HG02763 (cell line): ENCODE measurements around the gene CRYBG1.

Experiments
- ATAC-seq: cut with Tn5 transposase; IDR thresholded peaks from one replicate; pipeline ENCODE4 v1.9.1; 2021; ENCODE audit warnings: mild to moderate bottlenecking, moderate library complexity; ENCODE audit not compliant: unreplicated experiment

CRYBG1 gene

DNA sequence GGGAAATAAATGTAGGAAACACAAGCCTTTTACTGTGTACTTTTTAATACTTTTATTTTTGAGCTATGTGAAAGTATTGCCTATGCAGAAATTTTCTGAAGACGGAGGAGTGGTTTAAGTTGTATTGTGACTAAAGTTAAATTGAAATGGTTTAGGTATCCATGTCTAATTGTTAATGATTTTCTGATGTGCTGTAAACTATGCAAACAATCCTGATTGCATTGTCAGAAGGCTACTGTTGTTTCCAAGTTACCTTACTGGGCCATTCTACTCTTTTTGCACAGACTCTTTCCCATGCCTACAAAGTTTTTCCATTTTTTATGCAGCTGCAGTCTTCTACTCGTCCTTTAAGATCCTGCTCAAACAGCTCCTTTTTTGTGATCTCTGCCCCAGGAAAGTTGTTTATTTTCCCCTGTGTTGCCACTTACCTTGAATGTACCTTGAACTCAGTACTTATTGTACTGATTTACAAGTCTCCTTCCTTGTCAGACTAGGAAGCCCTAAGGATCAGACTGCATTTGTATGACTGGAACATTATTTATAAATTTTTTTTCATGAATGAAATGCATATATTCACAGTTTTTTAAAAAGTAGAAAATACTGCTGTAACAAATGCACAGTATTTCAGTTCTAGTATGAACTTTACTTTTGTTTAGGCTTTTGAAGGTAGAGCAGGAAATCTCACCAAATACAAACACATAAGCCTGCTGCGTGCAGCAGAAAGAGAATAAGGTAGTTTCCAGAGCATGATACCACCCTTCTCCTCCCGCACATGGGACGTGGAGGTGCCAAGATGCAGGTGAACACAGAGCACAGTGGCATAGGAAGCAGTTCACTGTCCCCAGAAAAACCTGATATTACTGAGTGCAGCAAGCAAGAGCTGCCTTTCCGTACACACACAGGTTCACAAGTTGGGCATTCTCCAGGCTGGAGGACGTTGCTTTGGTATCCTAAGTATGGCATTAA, 97.8 kb downstream of the CRYBG1 start:
- ATAC-seq = no peak

DNA sequence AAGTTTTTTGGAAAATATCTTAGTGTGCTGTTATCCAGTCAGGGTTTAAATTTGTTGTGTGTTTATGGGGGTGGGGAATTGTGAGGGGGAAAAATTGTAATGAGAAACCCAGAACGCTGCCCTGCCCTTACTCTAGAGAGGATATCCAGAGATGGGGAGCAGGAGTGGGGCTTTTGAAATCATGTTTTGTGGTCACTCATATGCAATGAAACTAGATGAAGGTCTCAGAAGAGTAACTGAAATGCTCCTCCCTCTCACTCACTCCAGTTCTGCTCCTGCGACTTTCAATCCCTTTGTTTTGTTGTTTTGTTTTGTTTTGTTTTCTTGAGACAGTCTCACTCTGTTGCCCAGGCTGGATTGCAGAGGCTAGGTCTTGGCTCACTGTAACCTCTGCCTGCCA, 100.0 kb downstream of the CRYBG1 start:
- no peak for ATAC-seq

DNA sequence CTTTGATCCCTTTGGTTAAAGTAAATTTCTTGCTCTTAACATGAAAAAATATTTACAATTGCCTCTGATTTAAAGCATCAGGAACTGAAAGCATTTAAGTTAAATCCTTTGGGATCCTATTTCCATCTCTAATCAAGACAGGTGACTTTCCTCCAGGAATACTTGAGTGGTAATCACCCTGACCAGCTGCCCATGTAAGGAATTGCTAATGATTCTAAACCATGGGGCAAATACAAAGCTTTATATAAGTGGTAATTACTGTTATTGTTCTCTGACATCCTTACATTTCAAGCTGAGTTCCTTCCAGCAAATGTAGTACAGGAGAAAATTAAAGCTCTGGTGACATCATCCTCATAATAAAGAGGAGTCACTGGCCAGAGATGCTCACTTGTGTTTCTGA, 100.6 kb downstream of the CRYBG1 start:
- no peak for ATAC-seq

DNA sequence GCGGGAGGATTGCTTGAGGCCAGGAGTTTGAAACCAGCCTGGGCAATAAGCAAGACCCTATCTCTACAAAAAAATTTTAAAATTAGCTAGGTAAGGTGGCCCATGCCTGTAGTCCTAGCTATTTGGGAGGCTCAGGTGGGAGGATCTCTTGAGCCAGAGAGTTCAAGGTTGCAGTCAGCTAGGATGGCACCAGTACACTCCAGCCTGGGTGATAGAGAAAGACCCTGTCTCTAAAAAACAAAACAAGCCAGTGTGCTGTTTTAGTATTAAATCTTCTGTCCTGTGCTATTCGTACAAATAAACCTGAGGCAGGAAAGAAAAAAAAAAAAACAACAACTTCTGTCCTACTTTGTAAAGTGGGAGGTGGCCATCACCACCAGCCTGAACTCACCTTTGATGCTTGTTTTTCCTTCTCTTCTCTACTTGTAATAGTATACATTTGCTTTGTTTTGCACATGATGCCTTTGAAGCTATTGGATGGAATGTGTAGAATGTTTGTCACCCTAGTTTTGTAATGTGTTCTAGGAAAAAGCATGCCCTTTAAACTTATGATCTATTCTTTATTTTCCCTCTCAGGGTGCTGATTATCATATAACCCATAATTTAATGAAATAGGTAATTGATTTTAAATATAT, 102.5 kb downstream of the CRYBG1 start:
- ATAC-seq = no peak

DNA sequence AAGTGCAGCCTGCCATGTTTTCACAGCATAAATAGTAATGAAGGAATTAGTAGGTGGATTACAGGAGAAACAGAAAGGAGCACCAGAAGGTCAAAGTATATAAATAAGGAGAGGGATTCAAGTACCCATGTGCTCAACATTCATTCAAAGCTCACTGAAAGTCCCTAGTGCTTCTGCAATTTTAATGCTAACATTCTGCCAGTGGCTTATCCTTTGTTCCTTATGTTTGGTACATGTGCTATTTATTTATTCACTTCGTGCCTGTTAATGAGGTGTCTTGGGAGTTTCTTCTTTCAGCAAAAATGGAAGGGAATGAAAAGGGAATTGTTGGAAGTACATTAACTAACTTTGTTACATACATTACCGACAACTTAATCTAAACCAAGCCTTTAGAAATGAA, 105.7 kb downstream of the CRYBG1 start:
- ATAC-seq = no peak

DNA sequence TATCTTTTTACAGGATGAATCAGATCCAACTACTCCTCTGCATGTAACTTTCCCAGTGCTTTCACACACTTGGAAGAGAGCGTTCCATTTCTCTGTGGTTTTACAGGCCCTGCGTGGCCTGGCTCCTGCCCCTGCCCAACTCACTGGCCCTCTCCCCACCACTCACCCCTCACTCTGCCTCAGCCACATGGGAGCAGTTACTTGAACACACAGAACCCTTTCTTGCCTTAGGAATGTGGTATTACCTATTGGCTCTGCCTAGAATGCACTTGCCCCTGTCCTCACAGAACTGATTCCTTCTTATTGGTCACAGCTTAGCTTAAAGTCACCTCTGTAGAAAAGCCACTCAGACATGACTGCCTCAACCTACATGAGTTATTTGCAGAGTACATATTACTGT, 108.4 kb downstream of the CRYBG1 start:
- no peak for ATAC-seq

DNA sequence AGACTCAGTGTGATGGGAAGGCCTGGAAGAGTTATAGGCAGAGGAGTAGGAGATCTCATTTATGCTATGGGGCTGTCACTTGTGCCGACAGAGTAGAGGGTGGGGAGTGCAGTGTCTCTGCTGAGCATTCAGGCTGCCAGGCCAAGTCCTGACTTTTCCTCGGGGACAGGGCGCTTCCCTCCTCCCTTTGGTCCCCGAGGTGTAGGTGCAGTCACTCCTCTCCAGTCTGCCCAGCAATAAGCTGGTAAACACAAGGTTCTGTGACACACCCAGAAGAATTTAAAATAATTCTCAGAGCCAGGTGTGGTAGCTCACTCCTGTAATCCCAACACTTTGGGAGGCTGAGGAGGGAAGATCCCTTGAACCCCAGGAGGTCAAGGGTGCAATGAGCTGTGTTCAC, 109.4 kb downstream of the CRYBG1 start:
- no peak for ATAC-seq

DNA sequence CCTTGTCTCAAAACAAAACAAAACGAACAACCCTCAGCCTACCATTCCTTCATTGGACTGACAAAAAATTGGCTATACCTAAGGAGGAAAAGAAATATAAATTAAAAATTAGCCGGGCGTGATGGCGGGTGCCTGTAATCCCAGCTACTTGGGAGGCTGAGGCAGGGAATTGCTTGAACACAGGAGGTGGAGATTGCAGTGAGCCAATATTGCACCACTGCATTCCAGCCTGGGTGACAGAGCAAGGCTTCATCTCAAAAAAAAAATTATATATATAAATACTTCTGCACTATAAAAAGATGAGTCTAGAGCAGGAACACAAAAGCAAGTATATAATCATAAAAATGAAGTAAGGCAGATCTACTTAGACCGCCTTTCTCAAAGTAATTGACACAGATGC, 109.8 kb downstream of the CRYBG1 start:
- no peak for ATAC-seq

DNA sequence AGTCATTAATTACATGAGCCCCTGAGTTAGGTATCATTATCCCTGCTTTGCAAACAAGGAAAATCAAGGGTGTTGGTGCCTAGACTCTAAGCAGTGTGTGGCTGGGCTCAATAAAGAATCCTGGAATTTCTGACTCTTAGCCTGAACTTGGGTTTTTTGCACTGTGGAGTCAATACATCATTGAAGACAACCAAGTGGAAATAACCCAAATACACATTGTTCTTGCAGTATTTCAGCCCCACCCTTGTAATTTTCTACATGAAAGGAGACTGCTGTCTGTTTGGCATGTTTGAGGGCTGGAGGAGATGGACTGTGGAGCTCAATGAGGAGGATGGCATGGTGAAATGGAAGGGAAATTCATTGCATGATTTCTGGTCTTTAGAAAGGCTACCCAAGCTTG, 110.3 kb downstream of the CRYBG1 start:
- no peak for ATAC-seq

DNA sequence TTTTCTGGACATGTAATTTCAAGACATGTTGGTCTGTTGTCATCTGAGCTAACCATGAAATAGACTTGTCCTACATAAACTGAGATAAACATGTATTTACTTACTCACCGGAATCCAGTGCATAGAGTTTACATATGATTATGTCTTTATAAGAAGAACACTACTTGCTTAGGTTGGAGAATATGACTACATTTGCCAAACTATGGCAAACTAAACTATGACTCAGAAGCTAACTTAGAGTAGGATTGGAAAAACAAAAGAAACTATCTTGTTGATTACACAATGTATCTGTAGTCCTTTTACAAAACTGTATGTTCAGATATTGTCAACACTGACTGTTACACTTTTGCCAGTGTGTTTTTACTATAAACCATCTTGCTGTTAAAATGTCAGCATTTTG, 113.3 kb downstream of the CRYBG1 start:
- ATAC-seq = no peak

DNA sequence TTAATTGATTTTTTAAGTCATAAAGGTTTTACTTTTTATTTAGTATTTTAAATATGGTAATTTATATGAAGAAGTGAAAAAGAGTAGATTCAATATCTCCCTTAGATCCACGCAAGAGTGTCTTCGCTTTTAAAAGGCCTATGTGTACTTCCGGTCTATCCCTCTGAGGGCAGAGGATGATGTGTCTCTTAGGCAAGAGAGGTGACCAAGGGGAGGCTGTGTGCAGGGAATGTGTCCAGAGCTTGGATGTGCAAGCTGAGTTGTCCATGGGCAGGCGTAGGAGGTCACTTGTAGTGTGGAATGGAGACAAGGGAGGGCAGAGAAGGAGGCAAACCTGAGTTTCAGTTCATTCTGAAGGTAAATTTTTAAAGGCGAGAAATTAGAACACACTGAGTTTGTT, 113.9 kb downstream of the CRYBG1 start:
- no peak for ATAC-seq

DNA sequence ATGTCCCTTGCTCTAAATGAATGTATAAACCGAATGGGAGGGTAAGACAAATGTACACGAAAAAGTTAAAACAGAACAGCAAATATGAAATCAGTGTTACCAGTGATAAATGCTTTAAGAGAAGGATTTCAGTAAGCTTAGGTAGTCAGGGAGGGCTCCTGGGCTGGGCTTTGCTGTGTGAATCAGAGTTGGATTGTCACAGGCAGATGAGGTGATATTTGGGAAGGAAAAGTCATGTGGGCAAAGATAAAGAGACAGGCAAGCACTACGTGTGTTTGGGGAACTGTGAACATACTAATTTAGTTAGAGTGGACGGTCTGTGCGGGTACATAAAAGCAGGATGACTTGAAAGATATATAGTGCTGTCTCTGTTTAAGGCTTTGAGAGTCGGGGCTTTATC, 114.8 kb downstream of the CRYBG1 start:
- ATAC-seq = no peak

DNA sequence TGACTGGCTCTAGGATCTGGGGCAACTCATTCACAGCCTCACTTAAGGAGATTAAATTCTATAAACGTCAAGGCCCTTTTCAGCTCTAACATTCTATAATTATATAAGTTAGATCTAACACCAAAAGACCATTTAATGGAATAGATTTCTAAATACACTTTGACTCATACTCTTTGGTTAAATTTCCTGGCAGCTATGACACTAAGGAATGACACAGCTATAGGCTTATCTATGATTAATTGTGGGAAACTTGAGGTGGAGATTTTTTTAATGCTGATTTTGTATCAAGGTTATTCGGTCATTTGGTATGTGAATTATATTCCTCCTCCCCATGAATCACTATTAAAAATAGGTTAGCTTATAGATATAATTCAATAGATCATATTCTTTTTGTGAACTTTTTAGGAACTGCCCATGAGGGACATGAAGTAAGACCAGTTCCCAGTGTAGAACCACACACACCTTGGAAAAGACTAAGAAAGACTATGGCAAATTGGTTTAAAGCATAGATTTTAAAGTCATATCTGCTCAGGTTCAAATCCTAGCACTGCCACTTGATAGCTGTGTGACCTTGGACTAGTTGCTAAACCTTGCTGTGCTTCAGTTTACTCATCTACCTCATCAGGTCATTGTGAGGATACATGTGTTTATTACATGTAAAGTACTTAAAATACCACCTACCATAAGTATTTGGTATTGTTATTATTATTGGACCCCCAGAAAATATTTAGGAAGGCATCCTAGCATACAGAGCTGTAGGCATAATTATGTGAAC, 116.0 kb downstream of the CRYBG1 start:
- ATAC-seq = no peak

DNA sequence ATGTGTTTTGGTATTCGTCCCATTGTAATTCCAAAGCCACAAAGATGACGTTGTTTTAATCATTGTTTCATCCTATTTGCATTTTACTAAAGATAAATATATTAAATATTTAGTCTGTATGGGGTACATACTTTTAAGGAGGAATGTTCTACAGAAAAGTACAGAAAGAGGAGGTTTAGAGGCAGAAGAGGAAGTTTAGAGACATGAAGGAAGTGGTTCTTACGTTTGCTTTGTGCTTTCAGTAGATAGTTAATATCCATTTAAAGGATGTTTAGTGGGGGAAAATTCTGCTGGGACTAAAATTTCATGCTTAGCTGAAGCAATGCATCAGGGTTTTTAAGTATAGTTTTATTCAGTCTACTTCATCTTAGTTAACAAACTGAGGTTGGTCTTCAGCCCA, 116.6 kb downstream of the CRYBG1 start:
- ATAC-seq = no peak

DNA sequence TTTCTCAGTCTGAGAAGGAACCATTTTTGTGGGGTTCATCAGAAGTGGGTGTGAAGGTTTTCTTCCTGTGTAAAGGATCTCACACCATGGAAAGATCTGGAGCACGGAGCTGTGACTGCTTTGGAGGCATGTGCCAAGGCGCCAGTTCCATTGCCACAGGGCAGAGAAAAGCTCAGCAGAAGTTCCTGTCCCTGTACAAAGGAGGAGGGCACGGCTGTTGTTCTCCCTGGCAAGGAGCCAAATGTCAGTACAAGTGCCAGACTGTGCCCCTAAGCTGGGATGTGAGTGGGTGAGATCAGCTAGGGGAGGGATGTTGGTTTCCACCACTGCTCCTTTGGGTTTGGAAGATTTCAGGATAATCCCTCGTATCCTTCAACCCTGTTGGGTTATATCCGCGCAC, 117.3 kb downstream of the CRYBG1 start:
- ATAC-seq = no peak

DNA sequence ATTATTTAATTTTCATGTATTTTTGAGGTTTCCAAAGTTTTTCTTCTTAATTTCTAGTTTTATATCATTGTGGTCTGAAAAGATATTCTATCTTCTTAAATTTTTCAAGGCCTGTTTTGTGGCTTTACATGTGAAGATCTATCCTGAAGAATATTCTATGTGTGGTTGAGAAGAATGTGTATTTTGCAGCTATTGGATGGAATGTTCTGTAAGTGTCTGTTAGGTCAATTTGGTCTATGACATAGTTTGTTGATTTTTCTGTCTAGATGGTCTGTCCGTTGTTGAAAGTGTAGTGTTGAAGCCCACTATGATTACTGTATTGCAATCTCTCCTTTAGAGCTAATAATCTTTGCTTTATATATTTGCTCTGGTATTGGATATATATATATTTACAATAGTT, 125.7 kb downstream of the CRYBG1 start:
- no peak for ATAC-seq

DNA sequence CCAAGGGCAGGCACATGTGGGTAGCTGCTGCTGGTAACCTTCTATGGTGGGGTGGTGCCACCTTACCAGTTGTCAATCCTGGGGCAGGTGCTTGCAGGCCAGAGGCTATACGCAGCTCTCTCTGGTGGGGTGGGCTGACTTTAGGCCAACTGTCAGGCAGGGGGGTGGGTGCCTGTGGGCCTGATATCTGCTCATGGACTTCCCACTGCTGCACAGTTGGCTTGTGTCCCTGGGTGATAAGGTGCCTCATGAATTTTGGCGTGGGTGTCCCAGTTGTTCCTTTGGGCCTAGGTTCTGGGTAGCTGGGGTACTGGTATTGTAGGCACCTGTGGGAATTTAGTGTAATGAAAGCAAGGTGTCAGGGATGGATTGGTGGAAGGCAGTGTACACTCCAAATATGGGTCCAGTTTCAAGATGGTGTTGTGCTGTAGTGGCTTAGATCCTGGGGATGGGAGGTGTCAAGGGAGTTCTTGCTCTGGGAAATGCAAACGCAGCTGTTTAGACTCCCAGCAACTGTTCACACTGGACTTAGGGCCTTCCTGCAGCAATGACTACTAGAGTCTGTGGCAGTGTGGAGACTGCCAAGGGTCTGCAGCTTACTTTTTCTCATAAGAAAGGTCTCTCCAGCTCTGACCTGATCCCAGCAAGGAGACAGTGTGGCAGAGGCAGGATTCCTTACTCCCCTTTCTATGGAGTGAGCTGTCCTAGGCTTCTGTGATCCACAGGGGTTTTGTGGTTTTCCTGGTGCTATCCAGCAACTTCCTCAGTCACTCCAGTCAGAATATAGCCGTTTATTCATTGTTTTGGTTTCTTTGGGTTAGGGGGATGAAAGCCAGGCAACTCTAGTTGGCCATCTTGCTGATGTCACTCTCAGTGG, 128.2 kb downstream of the CRYBG1 start:
- ATAC-seq = no peak

DNA sequence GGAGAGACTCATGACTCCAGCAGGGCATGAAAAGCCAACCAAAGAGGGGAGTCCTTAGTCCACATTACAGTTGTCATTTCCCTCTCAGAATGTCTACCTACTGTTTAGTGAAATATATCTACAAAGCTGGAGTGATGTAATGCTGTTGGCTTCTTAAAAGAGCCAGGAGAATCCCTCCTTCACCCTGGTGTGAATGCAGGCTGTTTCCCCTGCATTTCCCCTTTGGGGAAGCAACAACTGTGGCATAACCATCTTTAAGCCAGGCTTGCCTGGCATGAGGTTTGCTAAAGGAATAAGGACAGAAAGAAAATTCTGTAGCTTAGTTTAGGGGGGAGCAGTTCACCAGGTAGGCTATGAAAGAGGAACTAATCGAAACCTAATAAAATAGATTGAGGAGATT, 129.5 kb downstream of the CRYBG1 start:
- ATAC-seq = no peak

DNA sequence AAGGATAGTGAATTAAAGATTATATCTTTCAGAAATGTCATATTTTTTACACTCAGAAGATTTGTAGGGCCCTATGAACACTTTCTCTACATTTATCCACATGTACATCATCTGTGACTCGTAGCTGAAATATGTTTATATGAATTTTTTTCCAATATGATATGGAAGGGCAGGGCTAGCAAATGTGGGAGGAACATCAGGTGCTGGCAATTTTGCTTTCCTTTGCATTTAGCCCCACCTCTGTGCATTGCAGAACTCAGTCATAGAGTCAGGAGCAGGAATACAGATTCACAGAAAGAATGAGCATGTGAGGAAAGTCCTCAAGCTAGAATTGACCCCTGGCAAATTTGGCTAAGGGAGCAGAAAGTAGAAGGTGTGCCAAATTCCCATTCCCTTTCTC, 129.9 kb downstream of the CRYBG1 start:
- no peak for ATAC-seq

DNA sequence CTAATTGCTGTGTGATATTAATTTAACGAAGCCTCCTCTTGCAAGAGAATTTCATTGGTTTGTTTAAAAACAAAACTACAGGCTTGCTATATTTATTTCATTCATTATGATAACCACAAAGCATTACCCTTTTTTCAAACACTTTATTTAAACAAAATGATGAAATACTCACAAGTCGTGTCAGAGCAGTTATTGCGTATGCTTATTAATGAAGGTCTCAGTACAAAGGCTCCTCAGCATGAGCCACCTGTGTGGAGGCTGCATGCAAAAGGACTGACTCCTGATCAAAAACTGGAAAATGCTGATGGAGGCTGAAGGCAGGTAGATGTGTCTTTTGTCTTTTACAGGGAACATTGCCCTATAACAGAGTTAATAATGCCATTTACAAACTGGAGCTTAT, 130.5 kb downstream of the CRYBG1 start:
- no peak for ATAC-seq

DNA sequence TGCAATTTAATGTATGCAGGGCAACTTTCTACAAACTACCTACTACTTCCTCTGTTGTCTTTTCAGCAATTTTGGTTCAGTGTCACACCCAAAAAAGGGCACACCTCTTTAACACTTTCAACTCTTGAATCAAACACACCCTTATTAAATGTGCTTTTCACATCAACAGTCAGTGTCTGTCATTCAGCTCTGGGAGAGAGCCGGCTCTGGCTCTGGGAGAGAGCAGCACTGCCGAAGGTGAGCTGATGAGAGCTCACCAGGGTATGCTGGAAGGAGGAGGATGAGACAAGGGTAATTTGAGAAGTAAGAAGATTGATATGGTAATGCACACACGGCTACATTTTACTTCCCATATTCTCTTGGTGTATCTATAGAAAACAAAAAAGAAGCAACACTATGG, 134.5 kb downstream of the CRYBG1 start:
- ATAC-seq = no peak
